ENCODE data around the gene FAM181B.

DNA sequence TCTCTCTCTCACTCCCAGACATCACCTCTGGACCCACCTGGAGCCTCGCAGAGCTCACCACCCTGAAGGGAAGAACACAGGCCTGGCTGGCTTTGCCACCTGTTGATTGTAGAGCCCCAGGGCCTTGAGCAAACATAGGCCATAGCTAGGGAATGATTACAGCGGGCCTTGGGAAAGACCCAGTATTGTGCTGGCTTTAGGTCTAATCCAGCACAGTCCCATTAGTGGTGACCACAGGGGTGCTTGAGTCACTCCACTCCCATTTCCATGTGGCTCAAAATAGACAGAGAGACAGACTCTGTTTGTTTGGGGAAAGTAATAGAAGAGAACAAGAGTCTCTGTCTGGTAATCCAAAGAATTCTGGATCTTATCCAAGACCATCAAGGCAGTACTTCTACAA, 42.7 kb upstream of the FAM181B start:
- TF ChIP-seq, protein P1, sequence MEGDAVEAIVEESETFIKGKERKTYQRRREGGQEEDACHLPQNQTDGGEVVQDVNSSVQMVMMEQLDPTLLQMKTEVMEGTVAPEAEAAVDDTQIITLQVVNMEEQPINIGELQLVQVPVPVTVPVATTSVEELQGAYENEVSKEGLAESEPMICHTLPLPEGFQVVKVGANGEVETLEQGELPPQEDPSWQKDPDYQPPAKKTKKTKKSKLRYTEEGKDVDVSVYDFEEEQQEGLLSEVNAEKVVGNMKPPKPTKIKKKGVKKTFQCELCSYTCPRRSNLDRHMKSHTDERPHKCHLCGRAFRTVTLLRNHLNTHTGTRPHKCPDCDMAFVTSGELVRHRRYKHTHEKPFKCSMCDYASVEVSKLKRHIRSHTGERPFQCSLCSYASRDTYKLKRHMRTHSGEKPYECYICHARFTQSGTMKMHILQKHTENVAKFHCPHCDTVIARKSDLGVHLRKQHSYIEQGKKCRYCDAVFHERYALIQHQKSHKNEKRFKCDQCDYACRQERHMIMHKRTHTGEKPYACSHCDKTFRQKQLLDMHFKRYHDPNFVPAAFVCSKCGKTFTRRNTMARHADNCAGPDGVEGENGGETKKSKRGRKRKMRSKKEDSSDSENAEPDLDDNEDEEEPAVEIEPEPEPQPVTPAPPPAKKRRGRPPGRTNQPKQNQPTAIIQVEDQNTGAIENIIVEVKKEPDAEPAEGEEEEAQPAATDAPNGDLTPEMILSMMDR (conservative IDR thresholded peaks at IDR 0.05 in 1 of 2, IDR thresholded peaks at IDR 0.05 in 1 of 2; ENCODE audit: low read depth in 1 of 2, low read length in 2 of 2) = no peak
- TF ChIP-seq EZH2 (IDR thresholded peaks at IDR 0.05; ENCODE audit: low read length, missing control alignments) = no peak

Data from fibroblast of lung (primary cell).